ENCODE measurements around the gene WDR27.

DNA sequence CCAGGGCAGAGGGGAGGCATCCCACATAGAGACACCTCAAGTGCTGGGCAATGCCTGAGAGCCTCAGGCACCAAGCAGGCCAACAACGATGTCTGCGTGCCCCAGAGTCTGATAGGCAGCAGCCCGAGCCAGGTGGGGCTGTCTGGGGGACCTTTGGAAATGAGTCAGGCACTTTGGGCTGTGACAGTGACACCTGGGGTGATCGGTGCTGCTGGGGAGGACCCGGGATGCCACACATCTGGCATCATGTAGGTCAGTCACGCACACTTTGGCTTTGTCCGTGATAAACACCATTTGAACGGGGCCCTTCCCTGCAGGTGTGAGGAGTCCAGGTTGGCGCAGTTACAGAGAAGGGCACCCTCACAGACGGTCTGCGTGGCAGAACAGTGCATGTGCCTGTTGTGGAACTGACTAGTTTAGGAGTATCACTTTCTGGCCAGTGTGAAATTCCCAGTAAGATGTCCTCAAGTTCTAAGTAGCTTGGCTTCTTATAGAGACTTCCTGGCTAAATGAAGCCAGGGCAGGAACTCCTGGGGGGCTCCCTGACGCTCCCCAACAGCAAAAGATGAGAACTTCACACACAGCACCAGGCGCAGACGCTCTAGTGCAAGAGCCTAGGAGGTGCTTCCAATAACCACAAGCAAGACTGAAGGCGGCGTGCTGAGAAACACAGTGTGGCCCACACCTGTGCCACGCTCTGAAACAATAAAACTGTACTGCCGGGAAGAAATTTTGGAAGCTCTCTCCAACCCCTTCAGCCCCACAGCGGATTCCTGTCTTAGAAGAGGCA, 134.7 kb downstream of the WDR27 start:
- TF ChIP-seq, protein P1, sequence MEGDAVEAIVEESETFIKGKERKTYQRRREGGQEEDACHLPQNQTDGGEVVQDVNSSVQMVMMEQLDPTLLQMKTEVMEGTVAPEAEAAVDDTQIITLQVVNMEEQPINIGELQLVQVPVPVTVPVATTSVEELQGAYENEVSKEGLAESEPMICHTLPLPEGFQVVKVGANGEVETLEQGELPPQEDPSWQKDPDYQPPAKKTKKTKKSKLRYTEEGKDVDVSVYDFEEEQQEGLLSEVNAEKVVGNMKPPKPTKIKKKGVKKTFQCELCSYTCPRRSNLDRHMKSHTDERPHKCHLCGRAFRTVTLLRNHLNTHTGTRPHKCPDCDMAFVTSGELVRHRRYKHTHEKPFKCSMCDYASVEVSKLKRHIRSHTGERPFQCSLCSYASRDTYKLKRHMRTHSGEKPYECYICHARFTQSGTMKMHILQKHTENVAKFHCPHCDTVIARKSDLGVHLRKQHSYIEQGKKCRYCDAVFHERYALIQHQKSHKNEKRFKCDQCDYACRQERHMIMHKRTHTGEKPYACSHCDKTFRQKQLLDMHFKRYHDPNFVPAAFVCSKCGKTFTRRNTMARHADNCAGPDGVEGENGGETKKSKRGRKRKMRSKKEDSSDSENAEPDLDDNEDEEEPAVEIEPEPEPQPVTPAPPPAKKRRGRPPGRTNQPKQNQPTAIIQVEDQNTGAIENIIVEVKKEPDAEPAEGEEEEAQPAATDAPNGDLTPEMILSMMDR (IDR thresholded peaks at IDR 0.05) = no peak
- TF ChIP-seq POLR2A (IDR thresholded peaks at IDR 0.05) (no peak), POLR2AphosphoS5 (IDR thresholded peaks at IDR 0.05) (no peak)

Measured in prostate gland (tissue), 2 donors.